Neural progenitor cell (in vitro differentiated cells): ENCODE data around the gene RASSF4.

Experiments
- CTCF ChIP-seq: fragments of 200-600 bp; sonication (generic); IDR thresholded peaks from 2 replicates; pipeline ENCODE4 v1.5.1; 2017; ENCODE audit warnings: antibody characterized with exemption, mild to moderate bottlenecking
- EZH2 ChIP-seq: fragments of 200-600 bp; sonication (generic); IDR thresholded peaks from 2 replicates; pipeline ENCODE4 v1.6.1; 2017; ENCODE audit warnings: antibody characterized with exemption, mild to moderate bottlenecking, moderate library complexity
- EZH2phosphoT487 ChIP-seq: fragments of 200-600 bp; sonication (generic); IDR thresholded peaks from 2 replicates; pipeline ENCODE4 v1.6.1; 2017; ENCODE audit warnings: antibody characterized with exemption

GRCh38 chr10:44950326-44951225 is 9.0 kb upstream of the RASSF4 start:
- TF ChIP-seq EZH2phosphoT487 (no peak), CTCF (no peak), EZH2 (no peak)
